SH-SY5Y (cell line): ENCODE results near the gene RCOR1.

Source experiments
- GATA2 ChIP-seq: IDR thresholded peaks from 2 replicates; pipeline ENCODE4 v1.6.1; 2011; ENCODE audit warnings: mild to moderate bottlenecking, low read depth, low read length
- GATA3 ChIP-seq: IDR thresholded peaks from 2 replicates; pipeline ENCODE4 v1.6.1; 2011; ENCODE audit warnings: low read depth, mild to moderate bottlenecking, low read length, moderate library complexity

DNA sequence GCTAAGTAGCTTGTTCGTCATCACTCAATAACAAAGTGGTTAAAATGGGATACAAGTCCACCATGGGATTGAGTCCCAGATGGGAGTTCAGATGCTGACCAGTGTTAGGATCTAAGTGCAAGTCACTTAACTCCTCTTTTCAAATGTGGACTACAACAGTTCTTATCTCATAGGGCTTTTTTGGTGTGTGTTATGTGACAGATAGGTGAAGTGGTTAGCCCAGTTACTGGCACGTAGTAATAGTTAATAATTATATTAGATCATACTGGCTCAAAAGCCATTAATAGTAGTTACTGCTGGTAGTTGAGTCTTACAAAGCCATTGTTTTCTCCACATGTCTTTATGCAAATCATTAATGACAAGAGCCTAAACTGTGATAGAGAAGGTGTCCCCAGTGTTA lies 73.2 kb downstream of the RCOR1 start:
- TF ChIP-seq GATA3 (no peak), GATA2 (no peak)
